ENCODE results near the gene SLC39A5. TPM values are rescaled to one million over a fixed set of nuclear protein-coding genes. Genes with fewer than 3 reads are reported as not detected.
A peak's percentile ranks its signal among the peaks of the same experiment; 100 is the strongest.
"Not testable (repeated sequence)": the region's sequence is repeated elsewhere in the genome, so short reads cannot be mapped to it uniquely, and the experiment has no call there.

SLC39A5 gene
- total RNA-seq, 4 donors from 2014 or later, result 0.29 to 1.8 (median 0.52) TPM; not detected in 1

DNA sequence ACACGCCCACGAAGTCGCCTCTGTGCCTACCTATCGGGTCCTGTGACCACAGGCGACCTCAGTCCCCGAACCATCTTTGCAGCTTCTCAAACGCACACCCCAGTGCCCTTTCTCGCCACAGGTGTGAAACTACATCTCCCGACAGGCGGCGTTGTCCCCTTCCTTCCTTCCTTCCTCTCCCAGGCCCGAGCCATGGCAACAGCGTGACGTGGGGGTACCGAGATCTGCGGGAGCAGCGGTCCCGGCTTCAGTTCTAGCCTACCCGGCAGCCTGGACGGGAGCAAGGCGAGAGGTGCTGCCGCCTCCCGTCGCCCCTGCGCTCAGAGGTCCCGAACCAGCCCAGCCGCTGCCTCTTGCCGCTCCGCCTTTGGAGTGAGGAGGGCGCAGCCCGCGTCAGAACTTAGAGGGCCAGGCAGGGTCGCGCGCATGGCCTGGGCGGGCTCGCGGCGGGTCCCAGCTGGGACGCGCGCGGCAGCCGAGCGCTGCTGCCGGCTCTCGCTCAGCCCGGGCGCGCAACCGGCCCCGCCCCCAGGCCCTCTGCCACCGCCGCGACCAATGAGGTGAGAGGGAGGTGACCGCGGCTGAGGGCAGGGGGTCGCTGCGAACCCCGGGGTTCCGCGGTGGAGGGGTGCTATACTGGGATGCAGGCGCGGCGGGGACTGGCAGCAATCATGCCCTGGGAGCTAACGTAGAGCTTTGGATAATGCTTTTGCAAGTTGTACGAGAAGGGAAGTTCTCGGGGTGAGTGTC lies 37.0 kb downstream of the SLC39A5 start, which contains the start of gene COQ10A:
Gene COQ10A (plus strand): TSS at position 250 of the 750 bp plus-strand sequence. CDS start 177 bp downstream, at position 427.
- Histone ChIP-seq H3K4me1 (peaks cover 0 to 8% of the 10 kb centered on the region in 2 donors), H3K9me3 (no peaks in the 10 kb centered on the region), H3K27ac (peak within 1 kb of the TSS; percentile 94), H3K27me3 (no peaks in the 10 kb centered on the region), H3K36me3 (no peaks in the 10 kb centered on the region), H3K4me3 (peak within 1 kb of the TSS; percentile 62 to 71)
- TF ChIP-seq POLR2A (IDR thresholded peaks at IDR 0.05), result peak; percentile 89 to 94
- TF ChIP-seq, protein P1, sequence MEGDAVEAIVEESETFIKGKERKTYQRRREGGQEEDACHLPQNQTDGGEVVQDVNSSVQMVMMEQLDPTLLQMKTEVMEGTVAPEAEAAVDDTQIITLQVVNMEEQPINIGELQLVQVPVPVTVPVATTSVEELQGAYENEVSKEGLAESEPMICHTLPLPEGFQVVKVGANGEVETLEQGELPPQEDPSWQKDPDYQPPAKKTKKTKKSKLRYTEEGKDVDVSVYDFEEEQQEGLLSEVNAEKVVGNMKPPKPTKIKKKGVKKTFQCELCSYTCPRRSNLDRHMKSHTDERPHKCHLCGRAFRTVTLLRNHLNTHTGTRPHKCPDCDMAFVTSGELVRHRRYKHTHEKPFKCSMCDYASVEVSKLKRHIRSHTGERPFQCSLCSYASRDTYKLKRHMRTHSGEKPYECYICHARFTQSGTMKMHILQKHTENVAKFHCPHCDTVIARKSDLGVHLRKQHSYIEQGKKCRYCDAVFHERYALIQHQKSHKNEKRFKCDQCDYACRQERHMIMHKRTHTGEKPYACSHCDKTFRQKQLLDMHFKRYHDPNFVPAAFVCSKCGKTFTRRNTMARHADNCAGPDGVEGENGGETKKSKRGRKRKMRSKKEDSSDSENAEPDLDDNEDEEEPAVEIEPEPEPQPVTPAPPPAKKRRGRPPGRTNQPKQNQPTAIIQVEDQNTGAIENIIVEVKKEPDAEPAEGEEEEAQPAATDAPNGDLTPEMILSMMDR (IDR thresholded peaks at IDR 0.05), result peak; percentile 66 to 83 (median 74)
- intact Hi-C loops (cut with DNase I; ENCODE audit: low total_unique reads), result no loop called here
- peak; percentile 90 to 93 for DNase-seq

GRCh38 chr12:56267443-56268071 lies 37.7 kb downstream of the SLC39A5 start:
- no peak for DNase-seq
- TF ChIP-seq, protein P1 (IDR thresholded peaks at IDR 0.05), result no peak
- no peak for TF ChIP-seq POLR2A (IDR thresholded peaks at IDR 0.05)
- intact Hi-C loops (cut with DNase I; ENCODE audit: low total_unique reads), result no loop called here
- Histone ChIP-seq H3K27ac (peak overlapping the region; percentile 94), H3K27me3 (no peaks in the 10 kb centered on the region), H3K36me3 (no peaks in the 10 kb centered on the region), H3K4me3 (peak overlapping the region; percentile 62 to 71), H3K9me3 (no peaks in the 10 kb centered on the region), H3K4me1 (peaks cover 0 to 8% of the 10 kb centered on the region in 2 donors)

GRCh38 chr12:56271031-56271430 lies 41.2 kb downstream of the SLC39A5 start:
- H3K36me3 ChIP-seq, result no peaks in the 10 kb centered on the region
- no peak overlapping the region for H3K27ac ChIP-seq

GRCh38 chr12:56272468-56272867 lies 42.6 kb downstream of the SLC39A5 start:
- H3K36me3 ChIP-seq; DNase-seq; intact Hi-C loops (cut with DNase I; ENCODE audit: low total_unique reads); H3K27me3 ChIP-seq; H3K4me3 ChIP-seq; H3K9me3 ChIP-seq; H3K4me1 ChIP-seq; H3K27ac ChIP-seq: not testable (repeated sequence)

More at GRCh38 chr12:56271031-56271430, 41.2 kb downstream of the SLC39A5 start:
- Histone ChIP-seq H3K27me3 (no peaks in the 10 kb centered on the region), H3K9me3 (no peaks in the 10 kb centered on the region), H3K4me1 (peaks cover 0 to 8% of the 10 kb centered on the region in 2 donors), H3K4me3 (no peak overlapping the region)
- no peak for DNase-seq
- intact Hi-C loops (cut with DNase I; ENCODE audit: low total_unique reads), result no loop called here
- TF ChIP-seq, protein P1 (IDR thresholded peaks at IDR 0.05), result peak in 1 of 4 experiments; percentile 18
- no peak for TF ChIP-seq POLR2A (IDR thresholded peaks at IDR 0.05)

DNA sequence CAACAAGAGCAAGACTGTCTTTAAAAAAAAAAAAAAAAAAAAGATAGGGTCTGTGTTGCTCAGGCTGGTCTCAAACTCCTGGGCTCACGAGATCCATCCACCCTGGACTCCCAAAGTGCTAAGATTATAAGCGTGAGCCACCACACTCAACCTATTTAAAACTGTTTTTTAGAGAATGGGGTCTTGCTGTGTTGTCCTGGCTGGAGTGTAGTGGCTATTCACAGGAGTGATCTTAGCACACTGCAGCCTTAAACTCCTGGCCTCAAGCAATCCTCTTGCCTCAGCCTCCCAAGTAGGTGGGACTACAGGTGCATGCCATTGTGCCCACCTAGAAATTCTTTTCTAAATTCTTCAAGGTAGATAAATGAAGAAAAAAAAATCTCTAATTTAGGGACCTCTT lies 44.4 kb downstream of the SLC39A5 start:
- no peak overlapping the region for H3K4me3 ChIP-seq
- H3K9me3 ChIP-seq, result no peaks in the 10 kb centered on the region
- no peak for TF ChIP-seq POLR2A (IDR thresholded peaks at IDR 0.05)
- TF ChIP-seq, protein P1 (IDR thresholded peaks at IDR 0.05), result no peak
- no peaks in the 10 kb centered on the region for H3K27me3 ChIP-seq
- H3K4me1 ChIP-seq, result no peaks in the 10 kb centered on the region
- intact Hi-C loops (cut with DNase I; ENCODE audit: low total_unique reads), result no loop called here
- no peak for DNase-seq
- H3K27ac ChIP-seq, result no peak overlapping the region
- no peaks in the 10 kb centered on the region for H3K36me3 ChIP-seq

Measured in uterus (tissue), 4 donors.